Upper lobe of left lung (tissue), 6 donors: ENCODE measurements around the gene TMEM178A. TPM values are rescaled to one million over a fixed set of nuclear protein-coding genes. Genes with fewer than 3 reads are reported as not detected.

Experiments
- ATAC-seq, 2 donors: fragments of 200-7000 bp; cut with Tn5 transposase; one replicate each; pipeline ENCODE4 v1.9.1; 2022; ENCODE audit warnings: mild to moderate bottlenecking in 2 of 2, moderate library complexity in 2 of 2; ENCODE audit not compliant: low FRiP score in 2 of 2
- DNase-seq, 2 donors: peaks; one replicate each; pipeline ENCODE4 v3.0.0-alpha.2; 2019 to 2020
- H3K27ac ChIP-seq, 4 donors: fragments of 200-600 bp; sonication (generic); one replicate each; pipeline ENCODE4 v1.5.1; 2016 to 2019
- H3K27me3 ChIP-seq, 4 donors: fragments of 200-600 bp; sonication (generic); one replicate each; pipeline ENCODE4 v1.5.1; 2017 to 2019
- H3K36me3 ChIP-seq, 4 donors: fragments of 200-600 bp; sonication (generic); one replicate each; pipeline ENCODE4 v1.5.1; 2016 to 2019
- H3K4me1 ChIP-seq, 4 donors: fragments of 200-600 bp; sonication (generic); one replicate each; pipeline ENCODE4 v1.5.1; 2018 to 2019
- H3K4me3 ChIP-seq, 4 donors: fragments of 200-600 bp; sonication (generic); one replicate each; pipeline ENCODE4 v1.5.1; 2017 to 2019; ENCODE audit warnings: mild to moderate bottlenecking in 2 of 4, moderate library complexity in 1 of 4
- H3K9me3 ChIP-seq, 4 donors: fragments of 200-600 bp; sonication (generic); one replicate each; pipeline ENCODE4 v1.5.1; 2018 to 2019
- CTCF ChIP-seq, 6 experiments: fragments of 450-650 bp in 4 of 6; fragments of 200-600 bp in 2 of 6; sonication (generic) in 2 of 6; IDR thresholded peaks; one replicate each; pipeline ENCODE4 v1.5.1; 2016 to 2019; ENCODE audit warnings: antibody characterized with exemption in 6 of 6
- EP300 ChIP-seq, 4 donors: sonication (generic); formaldehyde crosslinking; IDR thresholded peaks; one replicate each; pipeline ENCODE4 v1.5.1; 2017; ENCODE audit warnings: antibody characterized with exemption in 4 of 4, control low read depth in 2 of 4
- POLR2A ChIP-seq, 4 donors: fragments of 450-650 bp; IDR thresholded peaks; one replicate each; pipeline ENCODE4 v1.5.1; 2016 to 2017; ENCODE audit warnings: antibody characterized with exemption in 4 of 4, mild to moderate bottlenecking in 2 of 4
- POLR2AphosphoS5 ChIP-seq, 2 donors: sonication (generic); formaldehyde crosslinking; IDR thresholded peaks; one replicate each; pipeline ENCODE4 v1.5.1; 2017; ENCODE audit warnings: antibody characterized with exemption in 2 of 2
- WGBS, 2 donors: methylation state at CpG; one replicate each; pipeline ENCODE4 v1.1.5; 2017 to 2018; 5-methylcytosine and 5-hydroxymethylcytosine counted together
- total RNA-seq, 6 donors: library from RNA; depleted of rRNA in 4 of 6; stranded (reverse); fragments of >200 nt in 4 of 6; gene quantifications; one replicate each; pipeline versions ENCODE4 v1.1.0 to v1.2.1, GENCODE V29; 2016 to 2021
- donor health status: DM: no; HTN: no; CAD: no; lungs with moderate emphysema.
- donor health status: DM: no; HTN: yes; CAD: no; lungs with severe emphysema.

The TMEM178A gene
- total RNA-seq, 6 donors from 2014 or later = 1.7 to 10.5 (median 4.7) TPM

DNA sequence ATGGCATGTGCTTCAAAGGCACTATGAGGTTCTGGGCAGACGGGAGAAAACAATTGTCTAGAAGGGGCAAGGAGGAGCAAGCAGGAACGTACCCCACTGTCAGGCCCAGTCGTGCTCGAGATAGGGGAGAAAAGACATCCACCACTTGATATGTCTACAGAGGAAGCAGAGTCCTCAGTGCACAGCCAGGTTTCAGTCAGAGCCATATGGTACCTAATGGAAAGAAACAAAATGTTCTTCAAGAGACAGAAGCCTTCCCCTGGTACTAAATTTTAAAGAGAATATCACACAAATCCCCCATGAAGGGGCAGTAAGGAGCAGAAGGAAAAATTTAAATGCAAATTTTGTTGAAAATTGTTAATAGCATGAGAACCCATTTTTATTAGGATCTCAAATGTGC, 91.4 kb downstream of the TMEM178A start:
- WGBS, 2 donors = 95% methylated on average over 4 of the region's 4 CpGs
- H3K9me3 ChIP-seq = no peaks in the 10 kb centered on the region
- H3K27me3 ChIP-seq = no peaks in the 10 kb centered on the region
- no peak overlapping the region for H3K27ac ChIP-seq
- peaks cover 17 to 84% (median 32%) of the 10 kb centered on the region in 4 donors for H3K36me3 ChIP-seq
- H3K4me3 ChIP-seq = no peak overlapping the region
- ATAC-seq = no peak
- no peaks in the 10 kb centered on the region for H3K4me1 ChIP-seq
- TF ChIP-seq POLR2AphosphoS5 (IDR thresholded peaks at IDR 0.05) (no peak), EP300 (IDR thresholded peaks at IDR 0.05) (no peak), CTCF (IDR thresholded peaks at IDR 0.05) (no peak), POLR2A (IDR thresholded peaks at IDR 0.05) (no peak)
- DNase-seq = no peak

DNA sequence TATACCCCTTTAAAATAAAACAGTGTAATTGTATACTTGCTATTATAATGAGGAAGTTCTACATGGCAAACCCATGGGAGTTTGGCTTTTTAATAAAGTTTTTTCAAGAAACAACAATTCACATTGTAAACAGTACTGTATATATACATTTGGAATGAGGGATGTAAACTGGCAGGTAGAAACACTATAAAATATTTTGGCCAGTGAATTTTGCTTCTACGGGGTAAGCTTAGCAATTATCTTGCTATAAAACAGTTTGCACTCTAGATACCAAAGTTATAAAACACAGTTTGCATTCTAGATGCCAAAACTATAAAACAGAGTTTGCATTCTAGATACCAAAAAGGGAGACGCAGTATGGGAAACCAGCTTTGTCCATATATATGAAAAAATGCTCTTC, 96.7 kb downstream of the TMEM178A start:
- ATAC-seq (no peak), DNase-seq (no peak)
- WGBS, 2 donors = 96 to 99% methylated on average over 2 of the region's 2 CpGs
- Histone ChIP-seq H3K27ac (no peak overlapping the region), H3K27me3 (no peaks in the 10 kb centered on the region), H3K4me1 (no peaks in the 10 kb centered on the region), H3K36me3 (peaks cover 2 to 67% (median 19%) of the 10 kb centered on the region in 4 donors), H3K4me3 (no peak overlapping the region), H3K9me3 (no peaks in the 10 kb centered on the region)
- no peak for TF ChIP-seq POLR2AphosphoS5 (IDR thresholded peaks at IDR 0.05)
- TF ChIP-seq EP300 (IDR thresholded peaks at IDR 0.05) = no peak
- no peak for TF ChIP-seq POLR2A (IDR thresholded peaks at IDR 0.05)
- no peak for TF ChIP-seq CTCF (IDR thresholded peaks at IDR 0.05)

Other genes starting within 250 kb of the TMEM178A start
- 10 to 100 TPM; 29.8 to 83.6 (median 51.1) TPM for gene MAP4K3, start 228.6 kb upstream of the TMEM178A start, total RNA-seq
- gene THUMPD2, start 113.3 kb downstream of the TMEM178A start, total RNA-seq = 10 to 100 TPM in 4 of 6 donors, 1 to 10 TPM in 2; 6.7 to 43.0 (median 10.9) TPM